MCF 10A (cell line): Measurements from ENCODE around the gene PALM. TPM values are rescaled to one million over a fixed set of nuclear protein-coding genes. Genes with fewer than 3 reads are reported as not detected.

Source experiments
- BruUV-seq: library from RNA; stranded (reverse); fragments of 400-500 nt; replicated peaks from 2 replicates; lab custom pipeline; 2021; lab: Mats Ljungman, UMichigan
- CTCF ChIA-PET: fragments of 300-600 bp; sonication (Branson Sonifier 250); formaldehyde crosslinking; extraction: SDS; loops from one replicate; lab custom pipeline; 2021; ENCODE audit warnings: antibody characterized with exemption, inconsistent platforms; lab: Yijun Ruan, JAX
- POLR2A ChIA-PET: fragments of 300-600, 350-650 bp; sonication (Branson Sonifier 250); formaldehyde crosslinking; extraction: SDS; loops from one replicate; lab custom pipeline; 2020; ENCODE audit warnings: antibody characterized with exemption, inconsistent platforms; lab: Yijun Ruan, JAX
- DNase-seq: peaks from one replicate; pipeline ENCODE4 v3.0.0-alpha.2; 2018; ENCODE audit not compliant: unreplicated experiment
- H3K27ac Mint-ChIP-seq: one replicate; pipeline ENCODE4 v1.8.0; 2022; ENCODE audit warnings: mild to moderate bottlenecking, low read depth, mixed read lengths; ENCODE audit not compliant: unreplicated experiment
- H3K27me3 Mint-ChIP-seq: one replicate; pipeline ENCODE4 v1.8.0; 2022; ENCODE audit warnings: mixed read lengths; ENCODE audit not compliant: insufficient read depth, unreplicated experiment
- H3K36me3 Mint-ChIP-seq: one replicate; pipeline ENCODE4 v1.8.0; 2022; ENCODE audit warnings: mild to moderate bottlenecking, moderate library complexity, mixed read lengths; ENCODE audit not compliant: insufficient read depth, unreplicated experiment
- H3K4me1 Mint-ChIP-seq: one replicate; pipeline ENCODE4 v1.8.0; 2022; ENCODE audit warnings: mixed read lengths; ENCODE audit not compliant: insufficient read depth, unreplicated experiment
- H3K4me3 Mint-ChIP-seq: one replicate; pipeline ENCODE4 v1.8.0; 2022; ENCODE audit warnings: mild to moderate bottlenecking, moderate library complexity, mixed read lengths; ENCODE audit not compliant: unreplicated experiment
- H3K9me3 Mint-ChIP-seq: one replicate; pipeline ENCODE4 v1.8.0; 2022; ENCODE audit warnings: mixed read lengths; ENCODE audit not compliant: unreplicated experiment
- intact Hi-C: fragments of 100-400 bp; cut with micrococcal nuclease; formaldehyde crosslinking; loops from 2 replicates; pipeline ENCODE4 v1.14.1; 2022
- total RNA-seq: library from RNA; stranded (reverse); gene quantifications from 2 replicates; pipeline ENCODE4 v1.2.3, GENCODE V29; 2022
- TF ChIP-seq, protein P1 (sequence below): fragments of 200-600 bp; IDR thresholded peaks from one replicate; pipeline ENCODE4 v1.8.0; 2022; ENCODE audit warnings: antibody characterized with exemption, mild to moderate bottlenecking; ENCODE audit not compliant: unreplicated experiment

Gene PALM
- total RNA-seq, 1 experiment from 2014 or later, result 0.44 TPM

GRCh38 chr19:749811-750210 lies 41.1 kb downstream of the PALM start:
- BruUV-seq, result no TSS peak
- Mint-ChIP-seq H3K27ac (no peak overlapping the region), H3K4me1 (peaks cover 12% of the 10 kb centered on the region), H3K4me3 (no peak overlapping the region), H3K27me3 (no peaks in the 10 kb centered on the region), H3K36me3 (peaks cover 7% of the 10 kb centered on the region), H3K9me3 (no peaks in the 10 kb centered on the region)
- CTCF ChIA-PET, result no interaction called here
- no peak for DNase-seq
- intact Hi-C loops, result loop anchor here (5.0 kb wide), 1 partner anchor 73 kb away; the partner anchor contains the start of gene FSTL3
- TF ChIP-seq, protein P1, sequence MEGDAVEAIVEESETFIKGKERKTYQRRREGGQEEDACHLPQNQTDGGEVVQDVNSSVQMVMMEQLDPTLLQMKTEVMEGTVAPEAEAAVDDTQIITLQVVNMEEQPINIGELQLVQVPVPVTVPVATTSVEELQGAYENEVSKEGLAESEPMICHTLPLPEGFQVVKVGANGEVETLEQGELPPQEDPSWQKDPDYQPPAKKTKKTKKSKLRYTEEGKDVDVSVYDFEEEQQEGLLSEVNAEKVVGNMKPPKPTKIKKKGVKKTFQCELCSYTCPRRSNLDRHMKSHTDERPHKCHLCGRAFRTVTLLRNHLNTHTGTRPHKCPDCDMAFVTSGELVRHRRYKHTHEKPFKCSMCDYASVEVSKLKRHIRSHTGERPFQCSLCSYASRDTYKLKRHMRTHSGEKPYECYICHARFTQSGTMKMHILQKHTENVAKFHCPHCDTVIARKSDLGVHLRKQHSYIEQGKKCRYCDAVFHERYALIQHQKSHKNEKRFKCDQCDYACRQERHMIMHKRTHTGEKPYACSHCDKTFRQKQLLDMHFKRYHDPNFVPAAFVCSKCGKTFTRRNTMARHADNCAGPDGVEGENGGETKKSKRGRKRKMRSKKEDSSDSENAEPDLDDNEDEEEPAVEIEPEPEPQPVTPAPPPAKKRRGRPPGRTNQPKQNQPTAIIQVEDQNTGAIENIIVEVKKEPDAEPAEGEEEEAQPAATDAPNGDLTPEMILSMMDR, result no peak
- POLR2A ChIA-PET, result no interaction called here

- intact Hi-C loops, result loop anchor here (5.0 kb wide), 1 partner anchor 74 kb away; the partner anchor contains the start of gene FSTL3
- Mint-ChIP-seq H3K4me3 (peak within 1 kb of the TSS; percentile 70), H3K36me3 (peaks cover 14% of the 10 kb centered on the region), H3K9me3 (no peaks in the 10 kb centered on the region), H3K27me3 (no peaks in the 10 kb centered on the region), H3K4me1 (peaks cover 12% of the 10 kb centered on the region), H3K27ac (no peak within 1 kb of the TSS)
- TF ChIP-seq, protein P1, result no peak
- POLR2A ChIA-PET, result interaction anchor here (0.5 to 1.7 kb wide), 9 partner anchors 10 to 175 kb away, joined by 3 to 18 read pairs (median 4); partner anchors contain the start of genes FSTL3 and RNF126
- BruUV-seq, result no TSS peak
- CTCF ChIA-PET, result no interaction called here
- DNase-seq, result peak; percentile 73
These were observed 42.1 kb downstream of the PALM start, which contains the start of gene MISP for GRCh38 chr19:750640-751423. Gene MISP (plus strand): TSS chr19:751112. CDS start chr19:756947, 5,835 bp downstream.

- ChIA-PET CTCF (interaction anchor here (0.6 to 1.0 kb wide), 3 partner anchors 18 to 34 kb away, joined by 3 to 5 read pairs (median 3); no protein-coding TSS in a partner anchor), POLR2A (interaction anchor here (0.6 to 1.7 kb wide), 10 partner anchors 9 to 215 kb away, joined by 3 to 18 read pairs (median 4); partner anchors contain the start of genes FSTL3 and RNF126)
- H3K27ac Mint-ChIP-seq, result no peak overlapping the region
- H3K9me3 Mint-ChIP-seq, result no peaks in the 10 kb centered on the region
- TF ChIP-seq, protein P1, result no peak
- DNase-seq, result peak; percentile 88
- H3K27me3 Mint-ChIP-seq, result no peaks in the 10 kb centered on the region
- peaks cover 12% of the 10 kb centered on the region for H3K4me1 Mint-ChIP-seq
- intact Hi-C loops, result loop anchor here (5.0 kb wide), 1 partner anchor 74 kb away; the partner anchor contains the start of gene FSTL3
- TSS peak; percentile 53 for BruUV-seq
- H3K36me3 Mint-ChIP-seq, result peaks cover 16% of the 10 kb centered on the region
- H3K4me3 Mint-ChIP-seq, result peak overlapping the region; percentile 70
These were observed 43.0 kb downstream of the PALM start for GRCh38 chr19:751501-752341.
